Thymus (tissue), 11 donors: ENCODE data around the gene FAM107A. TPM values are rescaled to one million over a fixed set of nuclear protein-coding genes. Genes with fewer than 3 reads are reported as not detected.

ENCODE experiments used
- DNase-seq, 9 donors: peaks; one replicate each; pipeline ENCODE4 v3.0.0-alpha.2; 2013; ENCODE audit warnings: low spot score in 9 of 9, low read depth in 6 of 9, missing footprints in 1 of 9
- H3K27ac ChIP-seq, 2 donors: one replicate each; pipeline ENCODE4 v1.5.1; 2013; ENCODE audit warnings: control low read depth in 1 of 2, low read depth in 1 of 2, low read length in 1 of 2, mild to moderate bottlenecking in 1 of 2, moderate library complexity in 1 of 2
- H3K27me3 ChIP-seq, 2 donors: one replicate each; pipeline ENCODE4 v1.5.1; 2013; ENCODE audit warnings: low read length in 1 of 2; ENCODE audit not compliant: control insufficient read depth in 2 of 2, insufficient read depth in 1 of 2
- H3K36me3 ChIP-seq, 2 donors: one replicate each; pipeline ENCODE4 v1.5.1; 2013; ENCODE audit warnings: low read length in 1 of 2, mild to moderate bottlenecking in 1 of 2, moderate library complexity in 1 of 2; ENCODE audit not compliant: control insufficient read depth in 2 of 2, insufficient read depth in 2 of 2
- H3K4me1 ChIP-seq, 2 donors: one replicate each; pipeline ENCODE4 v1.5.1; 2013; ENCODE audit warnings: low read length in 2 of 2; ENCODE audit not compliant: control insufficient read depth in 2 of 2, insufficient read depth in 2 of 2
- H3K4me3 ChIP-seq, 2 donors: one replicate each; pipeline ENCODE4 v1.5.1; 2013; ENCODE audit warnings: low read length in 2 of 2, control low read depth in 1 of 2, mild to moderate bottlenecking in 1 of 2
- H3K9me3 ChIP-seq, 2 donors: one replicate each; pipeline ENCODE4 v1.5.1; 2013; ENCODE audit warnings: low read length in 1 of 2, mild to moderate bottlenecking in 1 of 2; ENCODE audit not compliant: control insufficient read depth in 2 of 2, insufficient read depth in 1 of 2
- WGBS: extraction: QIAGEN DNeasy Blood & Tissue Kit; methylation state at CpG from one replicate; pipeline ENCODE4 v1.1.7; 2013; 5-methylcytosine and 5-hydroxymethylcytosine counted together
- polyA plus RNA-seq: library from polyadenylated mRNA; stranded (reverse); fragments of 200-250 nt; gene quantifications from one replicate; pipeline ENCODE4 v1.2.3, GENCODE V29; 2013
- total RNA-seq: library from RNA; stranded (reverse); fragments of 120-200 nt; gene quantifications from one replicate; pipeline ENCODE4 v1.2.4, GENCODE V29; 2013
- donor health status: healthy.

The FAM107A gene
- total and polyA plus RNA-seq, 2 donors: 7.9 to 63.9 TPM

DNA sequence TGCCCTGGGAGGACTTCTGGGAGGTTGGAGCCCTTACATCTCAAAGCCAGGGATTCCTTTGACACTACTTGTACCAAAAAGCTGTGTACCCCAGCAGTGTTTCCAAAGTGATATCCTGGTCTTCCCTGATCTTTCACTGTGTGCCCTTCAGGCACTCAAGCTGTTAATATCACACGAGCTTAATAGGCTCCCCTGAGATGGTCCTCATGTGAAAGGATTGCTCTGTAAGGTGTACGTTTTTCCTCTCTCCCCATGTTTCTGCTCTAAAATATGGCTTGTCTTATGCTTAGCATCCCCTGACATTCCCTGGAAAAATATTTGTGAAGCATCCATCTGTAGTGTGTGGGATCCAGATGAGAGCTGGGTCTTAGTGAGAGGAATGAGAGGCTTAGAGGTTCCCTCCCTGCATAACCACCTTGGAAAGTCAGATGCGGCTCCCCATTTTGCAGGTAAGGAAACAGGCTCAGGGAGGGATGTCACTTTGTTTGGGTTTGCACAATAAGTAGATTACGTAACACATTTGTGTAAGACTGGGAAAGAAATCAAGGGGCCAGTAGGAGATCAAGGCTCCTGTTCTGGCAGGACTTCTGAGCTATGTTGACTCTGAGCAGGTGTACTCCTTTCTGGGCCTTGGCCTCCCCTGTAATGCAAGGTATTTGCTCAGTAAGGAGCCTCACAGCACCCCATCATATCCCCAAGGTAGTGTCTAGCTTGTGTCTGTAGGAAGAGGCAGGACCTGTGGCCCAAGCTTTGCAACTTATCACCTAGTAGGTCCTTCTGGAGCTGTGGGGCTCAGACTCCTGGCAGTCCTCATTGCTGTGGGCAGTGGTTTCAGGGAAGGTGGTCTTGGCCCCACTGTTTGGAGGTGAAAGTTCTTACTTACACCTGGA is 39.5 kb downstream of the FAM107A start:
- 92% methylated on average over 4 of the region's 4 CpGs for WGBS
- H3K4me1 ChIP-seq: peaks cover 0 to 7% of the 10 kb centered on the region in 2 donors
- H3K27me3 ChIP-seq: no peaks in the 10 kb centered on the region
- H3K4me3 ChIP-seq: no peak overlapping the region
- DNase-seq: no peak
- no peaks in the 10 kb centered on the region for H3K36me3 ChIP-seq
- no peak overlapping the region for H3K27ac ChIP-seq
- H3K9me3 ChIP-seq: no peaks in the 10 kb centered on the region

DNA sequence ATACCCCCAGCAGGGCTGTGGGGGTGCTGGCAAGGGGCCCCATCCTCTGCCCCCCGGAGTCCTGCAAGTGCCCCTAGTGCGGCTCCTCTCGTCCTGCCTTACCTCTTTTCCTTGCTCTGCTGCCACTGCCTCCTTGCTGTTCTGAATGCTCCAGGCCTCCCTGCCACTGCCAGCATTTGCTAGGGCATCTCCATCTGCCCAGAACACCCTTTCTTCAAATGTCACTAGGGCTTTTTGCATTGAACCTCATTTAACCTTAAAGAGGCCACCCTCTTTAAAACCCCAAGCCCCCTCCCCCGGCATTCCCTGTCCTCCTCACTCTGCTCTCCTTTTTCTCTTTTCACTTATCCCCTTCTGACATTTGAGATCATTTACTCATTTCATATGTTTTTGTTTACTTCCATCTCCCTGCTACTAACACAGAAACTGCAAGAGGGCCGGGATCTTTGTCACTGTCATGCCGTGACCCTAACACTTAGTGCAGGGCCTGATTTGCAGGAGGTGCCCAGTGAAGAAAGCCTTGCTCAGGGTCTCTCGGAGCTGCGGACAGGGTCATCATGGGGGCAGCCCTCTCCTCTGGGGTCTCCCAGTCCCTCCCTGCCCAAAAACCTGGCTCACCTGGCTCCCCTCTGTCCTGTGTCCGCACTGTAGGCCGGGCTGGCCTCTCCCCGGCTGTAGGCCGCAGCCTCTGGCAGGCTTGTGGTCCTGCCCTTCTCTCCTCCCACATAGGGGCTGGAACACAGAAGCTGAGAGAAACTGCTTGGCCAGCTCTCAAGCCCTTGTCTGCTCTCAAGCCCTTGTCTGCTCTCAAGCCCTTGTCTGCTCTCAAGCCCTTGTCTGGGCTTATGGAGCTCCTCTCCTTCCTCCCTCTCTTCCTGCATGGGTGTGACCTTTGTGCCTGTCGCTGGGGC is 40.4 kb downstream of the FAM107A start, which contains the start of gene ACOX2:
Gene ACOX2 (minus strand): TSS at position 690 of the 911 bp plus-strand sequence. CDS start 2,084 bp downstream, outside the sequence.
- Histone ChIP-seq H3K27me3 (no peaks in the 10 kb centered on the region), H3K4me1 (peaks cover 0 to 9% of the 10 kb centered on the region in 2 donors), H3K36me3 (no peaks in the 10 kb centered on the region), H3K27ac (peak within 1 kb of the TSS in 1 of 2 donors; percentile 12), H3K4me3 (no peak within 1 kb of the TSS), H3K9me3 (no peaks in the 10 kb centered on the region)
- no peak for DNase-seq
- 83% methylated on average over 13 of the region's 13 CpGs for WGBS

DNA sequence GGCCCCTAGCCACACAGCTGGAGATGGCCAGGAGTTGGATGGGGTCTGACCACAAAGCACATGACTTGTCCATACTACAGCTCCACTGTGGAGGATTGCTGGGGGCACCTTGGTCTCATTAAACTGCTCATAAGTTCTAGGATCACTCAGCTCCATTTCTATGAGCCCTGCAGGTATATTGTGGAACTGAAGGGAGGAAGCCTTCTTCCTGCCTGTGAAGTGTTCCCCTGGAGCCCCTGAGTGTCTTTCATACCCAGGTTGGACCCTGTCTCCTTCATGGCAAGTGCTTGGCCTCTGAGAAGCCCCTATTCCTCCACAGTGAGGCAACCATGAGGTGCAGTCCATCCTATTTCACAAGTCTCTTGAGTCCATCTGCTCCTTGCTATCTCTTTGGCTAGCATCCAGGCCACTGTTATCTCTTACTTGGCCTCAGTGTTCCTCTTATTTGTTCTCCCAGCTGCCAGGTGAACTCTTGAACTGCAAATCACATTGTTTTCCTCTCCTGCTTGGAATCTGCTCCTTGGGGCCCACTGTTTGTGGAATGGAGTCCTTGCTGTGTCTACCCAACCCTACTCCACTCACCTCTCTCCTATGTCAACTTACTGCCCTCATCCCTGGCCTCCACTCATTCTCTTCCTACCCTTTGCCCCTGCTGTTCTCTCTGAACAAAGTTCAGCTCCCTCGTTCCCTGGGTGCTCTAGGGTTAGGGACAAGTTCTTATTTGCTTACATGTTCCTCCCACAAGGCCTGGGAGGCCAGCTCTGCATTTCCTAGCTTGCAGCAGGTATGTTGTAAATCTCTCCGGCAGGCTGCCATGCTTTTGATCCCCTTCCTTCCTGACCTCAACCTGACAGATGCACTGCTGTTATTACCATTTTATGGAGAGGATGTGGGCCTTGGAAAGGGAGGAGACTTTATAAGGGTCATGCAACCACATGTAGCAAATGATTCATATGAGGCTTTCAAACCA is 41.4 kb downstream of the FAM107A start:
- Histone ChIP-seq H3K4me3 (no peak overlapping the region), H3K4me1 (peaks cover 0 to 9% of the 10 kb centered on the region in 2 donors), H3K27ac (peak overlapping the region in 1 of 2 donors; percentile 12), H3K36me3 (no peaks in the 10 kb centered on the region), H3K9me3 (no peaks in the 10 kb centered on the region), H3K27me3 (no peaks in the 10 kb centered on the region)
- no peak for DNase-seq
- 47% methylated on average over 2 of the region's 2 CpGs for WGBS

GRCh38 chr3:58534592-58535494 is 42.3 kb downstream of the FAM107A start:
- peaks cover 0 to 9% of the 10 kb centered on the region in 2 donors for H3K4me1 ChIP-seq
- no peak for DNase-seq
- WGBS: 97% methylated on average over 9 of the region's 9 CpGs

DNA sequence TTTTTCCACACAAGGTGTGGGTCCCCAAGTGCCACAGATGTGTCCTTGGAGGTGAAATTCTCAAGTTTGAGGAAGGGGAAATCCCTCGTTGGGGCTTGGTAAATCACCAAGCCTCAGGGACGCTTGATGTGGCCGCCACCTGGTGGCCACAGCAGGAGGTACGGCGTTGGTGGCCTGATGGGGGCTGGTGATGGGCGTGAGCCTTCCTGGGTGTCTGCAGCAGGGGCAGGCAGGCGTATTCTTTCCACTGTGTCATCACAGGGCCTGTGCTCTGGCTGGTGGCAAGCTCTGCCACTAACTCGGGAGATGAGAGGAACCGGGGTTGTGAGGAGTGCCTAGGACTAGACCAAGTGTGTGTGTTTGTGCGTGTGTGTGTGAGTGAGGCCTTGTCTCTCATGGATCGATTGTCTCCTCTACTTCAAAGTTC is 44.4 kb downstream of the FAM107A start:
- Histone ChIP-seq H3K4me3 (no peak overlapping the region), H3K27ac (no peak overlapping the region), H3K9me3 (no peaks in the 10 kb centered on the region), H3K36me3 (no peaks in the 10 kb centered on the region), H3K4me1 (peaks cover 0 to 9% of the 10 kb centered on the region in 2 donors), H3K27me3 (no peaks in the 10 kb centered on the region)
- DNase-seq: peak; percentile 46 to 86 (median 70)
- 27% methylated on average over 11 of the region's 11 CpGs for WGBS

More at GRCh38 chr3:58534592-58535494, 42.3 kb downstream of the FAM107A start:
- H3K27ac ChIP-seq: no peak overlapping the region
- no peaks in the 10 kb centered on the region for H3K36me3 ChIP-seq
- no peaks in the 10 kb centered on the region for H3K9me3 ChIP-seq
- H3K4me3 ChIP-seq: no peak overlapping the region
- no peaks in the 10 kb centered on the region for H3K27me3 ChIP-seq

GRCh38 chr3:58531956-58532355 is 45.2 kb downstream of the FAM107A start:
- no peaks in the 10 kb centered on the region for H3K27me3 ChIP-seq
- H3K4me3 ChIP-seq: no peak overlapping the region
- H3K4me1 ChIP-seq: peaks cover 0 to 7% of the 10 kb centered on the region in 2 donors
- H3K27ac ChIP-seq: no peak overlapping the region
- WGBS: 97% methylated on average over 2 of the region's 2 CpGs
- no peaks in the 10 kb centered on the region for H3K9me3 ChIP-seq
- DNase-seq: no peak
- H3K36me3 ChIP-seq: no peaks in the 10 kb centered on the region

- no peak overlapping the region for H3K27ac ChIP-seq
- DNase-seq: no peak
- H3K27me3 ChIP-seq: no peaks in the 10 kb centered on the region
- H3K4me3 ChIP-seq: no peak overlapping the region
- H3K4me1 ChIP-seq: peaks cover 0 to 7% of the 10 kb centered on the region in 2 donors
- WGBS: 96% methylated on average over 7 of the region's 7 CpGs
- no peaks in the 10 kb centered on the region for H3K9me3 ChIP-seq
- no peaks in the 10 kb centered on the region for H3K36me3 ChIP-seq
These were observed 45.6 kb downstream of the FAM107A start for GRCh38 chr3:58531555-58531954.
